ENCODE measurements around the gene PPP2CA. TPM values are rescaled to one million over a fixed set of nuclear protein-coding genes. Genes with fewer than 3 reads are reported as not detected.

Gene PPP2CA
- total and polyA plus RNA-seq, 2 experiments from 2014 or later = 184 to 223 TPM

GRCh38 chr5:134203630-134204029 is 22.2 kb downstream of the PPP2CA start:
- 0 out of 2 replicates have a peak, but pooled peaks cover 3% of the 10 kb centered on the region for H3F3A ChIP-seq (ENCODE audit: insufficient read depth)
- no peak overlapping the region for H3K9ac ChIP-seq
- no peak overlapping the region for H3K4me2 ChIP-seq (ENCODE audit: unreplicated experiment)
- no peaks in the 10 kb centered on the region for H3K9me2 ChIP-seq (ENCODE audit: insufficient read depth)
- no peak for TF ChIP-seq EZH2phosphoT487 (IDR thresholded peaks at IDR 0.05; ENCODE audit: insufficient read depth, low read depth)
- no peak for TF ChIP-seq EZH2 (IDR thresholded peaks at IDR 0.05; ENCODE audit: insufficient read depth, poor library complexity, severe bottlenecking)
- H3K27me3 ChIP-seq (replicated peaks; ENCODE audit: insufficient read depth) = no peaks in the 10 kb centered on the region
- peaks cover 60% of the 10 kb centered on the region for H3K36me3 ChIP-seq (ENCODE audit: low read depth)
- no peak for DNase-seq
- no peak overlapping the region for H3K4me3 ChIP-seq
- H3K4me1 ChIP-seq (ENCODE audit: insufficient read depth) = no peaks in the 10 kb centered on the region
- WGBS, 2 experiments (ENCODE audit: low coverage in 1 of 2, low lambda C conversion rate in 2 of 2, missing lambda C conversion rate in 2 of 2) = 98 to 100% methylated on average over 3 of the region's 3 CpGs
- H4K20me1 ChIP-seq (ENCODE audit: insufficient read depth) = peaks cover 24% of the 10 kb centered on the region; the same call in 1 of the 2 replicates
- peaks cover 100% of the 10 kb centered on the region for H3K79me2 ChIP-seq (ENCODE audit: insufficient read depth)
- in situ Hi-C loops (cut with MboI) = no loop called here
- H2AFZ ChIP-seq = no peak overlapping the region
- H3K27ac ChIP-seq = no peak overlapping the region
- H3K9me3 ChIP-seq (ENCODE audit: low read depth) = no peaks in the 10 kb centered on the region

- in situ Hi-C loops (cut with MboI) = loop anchor here (25.0 kb wide), 1 partner anchor 392 kb away; no protein-coding TSS in a partner anchor
- H3K9ac ChIP-seq = no peak overlapping the region
- H3K4me3 ChIP-seq = no peak overlapping the region
- DNase-seq = no peak
- H3F3A ChIP-seq (ENCODE audit: insufficient read depth) = peaks cover 15% of the 10 kb centered on the region
- TF ChIP-seq EZH2phosphoT487 (IDR thresholded peaks at IDR 0.05; ENCODE audit: insufficient read depth, low read depth) (no peak), EZH2 (IDR thresholded peaks at IDR 0.05; ENCODE audit: insufficient read depth, poor library complexity, severe bottlenecking) (no peak)
- no peaks in the 10 kb centered on the region for H3K4me1 ChIP-seq (ENCODE audit: insufficient read depth)
- no peaks in the 10 kb centered on the region for H3K9me2 ChIP-seq (ENCODE audit: insufficient read depth)
- H4K20me1 ChIP-seq (ENCODE audit: insufficient read depth) = no peaks in the 10 kb centered on the region; the same call in 1 of the 2 replicates
- 89 to 92% methylated on average over 5 of the region's 5 CpGs for WGBS, 2 experiments (ENCODE audit: low coverage in 1 of 2, low lambda C conversion rate in 2 of 2, missing lambda C conversion rate in 2 of 2)
- no peak overlapping the region for H3K27ac ChIP-seq
- H3K4me2 ChIP-seq (ENCODE audit: unreplicated experiment) = no peak overlapping the region
- H3K9me3 ChIP-seq (ENCODE audit: low read depth) = no peaks in the 10 kb centered on the region
- no peaks in the 10 kb centered on the region for H3K27me3 ChIP-seq (replicated peaks; ENCODE audit: insufficient read depth)
- H2AFZ ChIP-seq = no peak overlapping the region
- peaks cover 51% of the 10 kb centered on the region for H3K36me3 ChIP-seq (ENCODE audit: low read depth)
- H3K79me2 ChIP-seq (ENCODE audit: insufficient read depth) = peaks cover 69% of the 10 kb centered on the region
These were observed 30.2 kb downstream of the PPP2CA start for GRCh38 chr5:134195666-134196065.

GRCh38 chr5:134189031-134189430 is 36.8 kb downstream of the PPP2CA start:
- no peak for TF ChIP-seq EZH2phosphoT487 (IDR thresholded peaks at IDR 0.05; ENCODE audit: insufficient read depth, low read depth)
- TF ChIP-seq EZH2 (IDR thresholded peaks at IDR 0.05; ENCODE audit: insufficient read depth, poor library complexity, severe bottlenecking) = no peak
- in situ Hi-C loops (cut with MboI) = loop anchor here (5.0 to 25.0 kb wide), 2 partner anchors 98 to 398 kb away; no protein-coding TSS in a partner anchor
- Histone ChIP-seq H2AFZ (no peak overlapping the region), H4K20me1 (ENCODE audit: insufficient read depth) (no peaks in the 10 kb centered on the region), H3K27ac (no peak overlapping the region), H3K79me2 (ENCODE audit: insufficient read depth) (peaks cover 9% of the 10 kb centered on the region; the same call in 1 of the 2 replicates), H3F3A (ENCODE audit: insufficient read depth) (peaks cover 13% of the 10 kb centered on the region; the same call in 1 of the 2 replicates), H3K4me2 (ENCODE audit: unreplicated experiment) (no peak overlapping the region), H3K9me2 (ENCODE audit: insufficient read depth) (no peaks in the 10 kb centered on the region), H3K36me3 (ENCODE audit: low read depth) (no peaks in the 10 kb centered on the region; the same call in 1 of the 2 replicates), H3K4me1 (ENCODE audit: insufficient read depth) (no peaks in the 10 kb centered on the region), H3K9me3 (ENCODE audit: low read depth) (no peaks in the 10 kb centered on the region), H3K27me3 (replicated peaks; ENCODE audit: insufficient read depth) (no peaks in the 10 kb centered on the region), H3K9ac (no peak overlapping the region), H3K4me3 (no peak overlapping the region)
- DNase-seq = no peak
- 85 to 94% methylated on average over 3 of the region's 3 CpGs for WGBS, 2 experiments (ENCODE audit: low coverage in 1 of 2, low lambda C conversion rate in 2 of 2, missing lambda C conversion rate in 2 of 2)

- 0 out of 2 replicates have a peak, but pooled peaks cover 5% of the 10 kb centered on the region for H3K79me2 ChIP-seq (ENCODE audit: insufficient read depth)
- in situ Hi-C loops (cut with MboI) = loop anchor here (5.0 to 25.0 kb wide), 2 partner anchors 99 to 399 kb away; no protein-coding TSS in a partner anchor
- no peak overlapping the region for H2AFZ ChIP-seq
- no peak overlapping the region for H3K4me2 ChIP-seq (ENCODE audit: unreplicated experiment)
- no peak for TF ChIP-seq EZH2 (IDR thresholded peaks at IDR 0.05; ENCODE audit: insufficient read depth, poor library complexity, severe bottlenecking)
- TF ChIP-seq EZH2phosphoT487 (IDR thresholded peaks at IDR 0.05; ENCODE audit: insufficient read depth, low read depth) = no peak
- WGBS, 2 experiments (ENCODE audit: low coverage in 1 of 2, low lambda C conversion rate in 2 of 2, missing lambda C conversion rate in 2 of 2) = 100% methylated on average over 1 of the region's 1 CpG
- H3K27ac ChIP-seq = no peak overlapping the region
- no peak overlapping the region for H3K4me3 ChIP-seq
- no peaks in the 10 kb centered on the region for H3K9me3 ChIP-seq (ENCODE audit: low read depth)
- H3K9ac ChIP-seq = no peak overlapping the region
- H3K36me3 ChIP-seq (ENCODE audit: low read depth) = no peaks in the 10 kb centered on the region
- H3K27me3 ChIP-seq (replicated peaks; ENCODE audit: insufficient read depth) = no peaks in the 10 kb centered on the region
- peaks cover 13% of the 10 kb centered on the region; the same call in 1 of the 2 replicates for H3F3A ChIP-seq (ENCODE audit: insufficient read depth)
- no peaks in the 10 kb centered on the region for H3K9me2 ChIP-seq (ENCODE audit: insufficient read depth)
- DNase-seq = no peak
- H4K20me1 ChIP-seq (ENCODE audit: insufficient read depth) = no peaks in the 10 kb centered on the region
- H3K4me1 ChIP-seq (ENCODE audit: insufficient read depth) = no peaks in the 10 kb centered on the region
These were observed 37.8 kb downstream of the PPP2CA start for GRCh38 chr5:134188092-134188491.

All from GM23248 (cell line).